GM12873 (cell line): ENCODE data around the gene NXPH3.

Experiments
- CTCF ChIP-seq: IDR thresholded peaks from 2 replicates; pipeline ENCODE4 v1.5.1; 2012; ENCODE audit warnings: low read depth, mild to moderate bottlenecking, moderate library complexity, low read length, control low read depth; ENCODE audit not compliant: insufficient read depth; ENCODE audit errors: missing control alignments

NXPH3 gene

GRCh38 chr17:49551221-49552069 is 24.2 kb upstream of the NXPH3 start:
- no peak for TF ChIP-seq CTCF

- TF ChIP-seq CTCF, result no peak
Measured at GRCh38 chr17:49552070-49552751, 23.5 kb upstream of the NXPH3 start.

GRCh38 chr17:49553676-49554335 is 21.9 kb upstream of the NXPH3 start:
- no peak for TF ChIP-seq CTCF

- no peak for TF ChIP-seq CTCF
Measured at GRCh38 chr17:49554694-49555494, 20.8 kb upstream of the NXPH3 start.

GRCh38 chr17:49555495-49556222 is 20.0 kb upstream of the NXPH3 start:
- TF ChIP-seq CTCF, result no peak

- peak; percentile 98 for TF ChIP-seq CTCF
Measured at GRCh38 chr17:49556223-49556943, 19.3 kb upstream of the NXPH3 start.
